Measurements from ENCODE around the gene ARHGAP6. TPM values are rescaled to one million over a fixed set of nuclear protein-coding genes. Genes with fewer than 3 reads are reported as not detected.
"Not testable (repeated sequence)": the region's sequence is repeated elsewhere in the genome, so short reads cannot be mapped to it uniquely, and the experiment has no call there.

The ARHGAP6 gene
- total RNA-seq, 1 donor from 2014 or later: 3.1 TPM

DNA sequence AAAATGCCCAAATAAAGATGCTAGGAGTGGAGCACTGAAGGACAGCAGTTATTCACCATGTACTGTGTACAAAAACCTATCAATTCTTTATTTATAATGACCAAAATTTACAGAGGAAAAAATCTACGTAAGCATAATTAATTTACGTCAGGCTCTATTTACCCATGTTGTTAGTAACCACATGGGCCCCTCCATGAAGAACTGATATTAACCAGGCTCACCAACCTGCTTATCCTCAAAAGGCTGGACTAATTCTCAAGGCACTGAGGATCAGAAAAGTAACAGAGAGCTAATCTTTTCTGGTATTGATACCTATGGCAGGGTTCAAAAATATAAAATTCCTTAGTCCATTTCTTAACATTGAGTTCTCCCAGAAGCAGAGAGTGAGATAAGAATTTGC is 140.0 kb downstream of the ARHGAP6 start:
- H3K36me3 ChIP-seq: no peaks in the 10 kb centered on the region
- no peak for DNase-seq
- no peak for TF ChIP-seq CTCF (IDR thresholded peaks at IDR 0.05; ENCODE audit: borderline replicate concordance)
- intact Hi-C loops (cut with micrococcal nuclease): no loop called here
- H3K4me1 ChIP-seq: no peaks in the 10 kb centered on the region
- H3K9me3 ChIP-seq (replicated peaks): no peaks in the 10 kb centered on the region
- H3K4me3 ChIP-seq: no peak overlapping the region
- no peaks in the 10 kb centered on the region for H3K27me3 ChIP-seq (ENCODE audit: low read depth)
- H3K27ac ChIP-seq (replicated peaks): no peak overlapping the region

DNA sequence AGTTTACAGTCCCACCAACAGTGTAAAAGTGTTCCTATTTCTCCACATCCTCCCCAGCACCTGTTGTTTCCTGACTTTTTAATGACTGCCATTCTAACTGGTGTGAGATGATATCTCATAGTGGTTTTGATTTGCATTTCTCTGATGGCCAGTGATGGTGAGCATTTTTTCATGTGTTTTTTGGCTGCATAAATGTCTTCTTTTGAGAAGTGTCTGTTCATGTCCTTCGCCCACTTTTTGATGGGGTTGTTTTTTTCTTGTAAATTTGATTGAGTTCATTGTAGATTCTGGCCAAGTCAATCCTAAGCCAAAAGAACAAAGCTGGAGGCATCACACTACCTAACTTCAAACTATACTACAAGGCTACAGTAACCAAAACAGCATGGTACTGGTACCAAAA is 146.5 kb downstream of the ARHGAP6 start:
- intact Hi-C loops (cut with micrococcal nuclease); DNase-seq; H3K27me3 ChIP-seq (ENCODE audit: low read depth); H3K9me3 ChIP-seq (replicated peaks); H3K4me3 ChIP-seq; H3K36me3 ChIP-seq; H3K27ac ChIP-seq (replicated peaks); H3K4me1 ChIP-seq: not testable (repeated sequence)

- no peak overlapping the region for H3K27ac ChIP-seq (replicated peaks)
- H3K27me3 ChIP-seq (ENCODE audit: low read depth): no peaks in the 10 kb centered on the region
- no peak for TF ChIP-seq CTCF (IDR thresholded peaks at IDR 0.05; ENCODE audit: borderline replicate concordance)
- no peaks in the 10 kb centered on the region for H3K36me3 ChIP-seq
- no peaks in the 10 kb centered on the region for H3K9me3 ChIP-seq (replicated peaks)
- DNase-seq: no peak
- no peak overlapping the region for H3K4me3 ChIP-seq
- H3K4me1 ChIP-seq: no peaks in the 10 kb centered on the region
- intact Hi-C loops (cut with micrococcal nuclease): no loop called here
Observed at GRCh38 chrX:11509786-11510185, 155.9 kb downstream of the ARHGAP6 start.

DNA sequence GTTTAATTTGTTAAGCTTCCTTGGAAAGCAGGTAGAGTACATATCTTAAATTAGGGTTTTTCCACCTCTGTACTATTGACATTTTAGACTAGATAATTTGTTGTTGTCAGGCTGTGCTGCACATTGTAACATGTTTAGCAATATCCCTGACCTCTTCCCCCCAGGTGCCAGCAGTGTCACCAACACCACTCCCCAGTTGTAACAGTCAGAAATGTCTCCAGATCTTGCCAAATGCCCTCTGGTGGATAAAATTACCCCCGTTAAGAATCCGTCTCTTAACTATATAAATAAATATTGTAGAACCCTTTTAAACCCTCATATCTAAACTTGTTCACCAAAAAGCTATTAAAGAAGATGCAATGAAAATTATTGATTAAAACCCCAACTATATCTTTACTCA is 161.5 kb downstream of the ARHGAP6 start:
- intact Hi-C loops (cut with micrococcal nuclease): no loop called here
- H3K4me3 ChIP-seq: no peak overlapping the region
- TF ChIP-seq CTCF (IDR thresholded peaks at IDR 0.05; ENCODE audit: borderline replicate concordance): no peak

GRCh38 chrX:11499076-11500044 is 166.4 kb downstream of the ARHGAP6 start:
- intact Hi-C loops (cut with micrococcal nuclease): no loop called here
- no peak for DNase-seq
- no peaks in the 10 kb centered on the region for H3K36me3 ChIP-seq
- TF ChIP-seq CTCF (IDR thresholded peaks at IDR 0.05; ENCODE audit: borderline replicate concordance): no peak
- no peaks in the 10 kb centered on the region for H3K27me3 ChIP-seq (ENCODE audit: low read depth)
- no peak overlapping the region for H3K4me3 ChIP-seq
- H3K4me1 ChIP-seq: no peaks in the 10 kb centered on the region
- no peak overlapping the region for H3K27ac ChIP-seq (replicated peaks)
- no peaks in the 10 kb centered on the region for H3K9me3 ChIP-seq (replicated peaks)

More for the DNA sequence above, 161.5 kb downstream of the ARHGAP6 start:
- Histone ChIP-seq H3K27me3 (ENCODE audit: low read depth) (no peaks in the 10 kb centered on the region), H3K27ac (replicated peaks) (no peak overlapping the region), H3K4me1 (no peaks in the 10 kb centered on the region), H3K36me3 (no peaks in the 10 kb centered on the region), H3K9me3 (replicated peaks) (no peaks in the 10 kb centered on the region)
- no peak for DNase-seq

DNA sequence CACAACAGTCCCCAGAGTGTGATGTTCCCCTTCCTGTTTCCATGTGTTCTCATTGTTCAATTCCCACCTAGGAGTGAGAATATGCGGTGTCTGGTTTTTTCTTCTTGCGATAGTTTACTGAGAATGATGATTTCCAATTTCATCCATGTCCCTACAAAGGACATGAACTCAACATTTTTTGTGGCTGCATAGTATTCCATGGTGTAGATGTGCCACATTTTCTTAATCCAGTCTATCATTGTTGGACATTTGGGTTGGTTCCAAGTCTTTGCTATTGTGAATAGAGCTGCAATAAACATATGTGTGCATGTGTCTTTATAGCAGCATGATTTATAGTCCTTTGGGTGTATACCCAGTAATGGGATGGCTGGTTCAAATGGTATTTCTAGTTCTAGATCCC is 174.3 kb downstream of the ARHGAP6 start:
- H3K9me3 ChIP-seq (replicated peaks); intact Hi-C loops (cut with micrococcal nuclease); H3K36me3 ChIP-seq; H3K27me3 ChIP-seq (ENCODE audit: low read depth); H3K4me1 ChIP-seq; DNase-seq; H3K4me3 ChIP-seq; H3K27ac ChIP-seq (replicated peaks): not testable (repeated sequence)
